Activated CD4-positive, alpha-beta T cell treated with anti-CD3 and anti-CD28 coated beads, Interleukin-2, Interleukin-6, amounts not matched to agents 100 ng/mL and 50 ng/mL, durations not matched to agents 16 hours and 8 hours (primary cell): ENCODE measurements around the gene OPN1SW.

Experiments
- DNase-seq: peaks from one replicate; pipeline ENCODE4 v3.0.0-alpha.2; 2020

Gene OPN1SW

GRCh38 chr7:128729494-128729893 lies 46.1 kb downstream of the OPN1SW start:
- DNase-seq, result no peak

- DNase-seq, result no peak
Observed at GRCh38 chr7:128728598-128728997, 47.0 kb downstream of the OPN1SW start.

- DNase-seq, result no peak
Observed at GRCh38 chr7:128727239-128727638, 48.4 kb downstream of the OPN1SW start.

GRCh38 chr7:128726737-128727072 lies 48.9 kb downstream of the OPN1SW start:
- no peak for DNase-seq

GRCh38 chr7:128726059-128726736 lies 49.4 kb downstream of the OPN1SW start:
- DNase-seq, result no peak

GRCh38 chr7:128725531-128725930 lies 50.1 kb downstream of the OPN1SW start:
- DNase-seq, result no peak

GRCh38 chr7:128724743-128725142 lies 50.9 kb downstream of the OPN1SW start:
- DNase-seq, result no peak
